Lower lobe of right lung (tissue), 2 donors: ENCODE measurements around the gene USP32. TPM values are rescaled to one million over a fixed set of nuclear protein-coding genes. Genes with fewer than 3 reads are reported as not detected.
"Not testable (repeated sequence)": the region's sequence is repeated elsewhere in the genome, so short reads cannot be mapped to it uniquely, and the experiment has no call there.

ENCODE experiments used
- ATAC-seq, 2 donors: fragments of 200-7000 bp; cut with Tn5 transposase; one replicate each; pipeline ENCODE4 v1.9.1; 2020 to 2022; ENCODE audit warnings: mild to moderate bottlenecking in 2 of 2, moderate library complexity in 2 of 2
- DNase-seq: peaks from one replicate; pipeline ENCODE4 v3.0.0-alpha.2; 2020
- H3K27ac ChIP-seq: fragments of 200-600 bp; one replicate; pipeline ENCODE4 v1.8.0; 2022
- H3K27me3 ChIP-seq: fragments of 200-600 bp; one replicate; pipeline ENCODE4 v1.8.0; 2022; ENCODE audit warnings: low read depth
- H3K36me3 ChIP-seq: fragments of 200-600 bp; one replicate; pipeline ENCODE4 v1.8.0; 2022; ENCODE audit warnings: mild to moderate bottlenecking
- H3K4me1 ChIP-seq: fragments of 200-600 bp; one replicate; pipeline ENCODE4 v1.8.0; 2022
- H3K4me3 ChIP-seq: fragments of 200-600 bp; one replicate; pipeline ENCODE4 v1.8.0; 2022; ENCODE audit warnings: mild to moderate bottlenecking
- H3K9me3 ChIP-seq: fragments of 200-600 bp; one replicate; pipeline ENCODE4 v1.8.0; 2022
- intact Hi-C: fragments of 100-400 bp; cut with DNase I; formaldehyde crosslinking; loops from one replicate; pipeline ENCODE4 v1.11.0; 2022
- total RNA-seq: library from RNA; stranded (reverse); fragmentation: NEBNext Ultra II Directional; extraction: Animal tissue kit (Norgen Biotek cat#: 25700); gene quantifications from one replicate; pipeline ENCODE4 v1.2.1, GENCODE V29; 2021
- TF ChIP-seq, protein P1 (sequence below): fragments of 200-600 bp; IDR thresholded peaks from one replicate; pipeline ENCODE4 v1.8.0; 2022; ENCODE audit warnings: antibody characterized with exemption, mild to moderate bottlenecking
- donor health status: DM: no; HTN: yes; CAD: no; lungs with severe emphysema.

USP32 gene
- total RNA-seq, 1 donor from 2014 or later = 68.9 TPM

DNA sequence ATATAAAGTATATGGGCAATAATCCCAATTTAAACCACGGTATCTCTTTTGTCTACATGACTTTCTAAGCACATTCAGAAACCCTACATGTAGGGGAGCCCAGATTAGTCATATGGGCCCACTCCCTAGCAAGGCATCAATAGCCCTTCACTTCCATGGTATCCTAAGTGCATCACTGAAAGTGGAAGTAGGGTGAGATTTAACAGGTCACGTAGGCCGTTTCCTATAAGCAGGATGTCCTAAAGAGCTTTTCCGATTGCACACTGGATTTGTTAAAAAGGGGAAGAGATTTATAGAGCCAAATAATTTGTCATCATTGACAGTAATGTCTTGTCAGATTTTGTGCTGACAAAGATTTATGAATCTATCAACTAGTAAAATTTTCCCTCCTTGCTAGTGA, 203.2 kb downstream of the USP32 start:
- Histone ChIP-seq H3K36me3 (peaks cover 91% of the 10 kb centered on the region), H3K27ac (no peak overlapping the region), H3K4me1 (peaks cover 5% of the 10 kb centered on the region), H3K27me3 (no peaks in the 10 kb centered on the region), H3K9me3 (no peaks in the 10 kb centered on the region), H3K4me3 (no peak overlapping the region)
- ATAC-seq (peak; percentile 40 to 64), DNase-seq (no peak)
- TF ChIP-seq, protein P1, sequence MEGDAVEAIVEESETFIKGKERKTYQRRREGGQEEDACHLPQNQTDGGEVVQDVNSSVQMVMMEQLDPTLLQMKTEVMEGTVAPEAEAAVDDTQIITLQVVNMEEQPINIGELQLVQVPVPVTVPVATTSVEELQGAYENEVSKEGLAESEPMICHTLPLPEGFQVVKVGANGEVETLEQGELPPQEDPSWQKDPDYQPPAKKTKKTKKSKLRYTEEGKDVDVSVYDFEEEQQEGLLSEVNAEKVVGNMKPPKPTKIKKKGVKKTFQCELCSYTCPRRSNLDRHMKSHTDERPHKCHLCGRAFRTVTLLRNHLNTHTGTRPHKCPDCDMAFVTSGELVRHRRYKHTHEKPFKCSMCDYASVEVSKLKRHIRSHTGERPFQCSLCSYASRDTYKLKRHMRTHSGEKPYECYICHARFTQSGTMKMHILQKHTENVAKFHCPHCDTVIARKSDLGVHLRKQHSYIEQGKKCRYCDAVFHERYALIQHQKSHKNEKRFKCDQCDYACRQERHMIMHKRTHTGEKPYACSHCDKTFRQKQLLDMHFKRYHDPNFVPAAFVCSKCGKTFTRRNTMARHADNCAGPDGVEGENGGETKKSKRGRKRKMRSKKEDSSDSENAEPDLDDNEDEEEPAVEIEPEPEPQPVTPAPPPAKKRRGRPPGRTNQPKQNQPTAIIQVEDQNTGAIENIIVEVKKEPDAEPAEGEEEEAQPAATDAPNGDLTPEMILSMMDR = no peak
- intact Hi-C loops = no loop called here

DNA sequence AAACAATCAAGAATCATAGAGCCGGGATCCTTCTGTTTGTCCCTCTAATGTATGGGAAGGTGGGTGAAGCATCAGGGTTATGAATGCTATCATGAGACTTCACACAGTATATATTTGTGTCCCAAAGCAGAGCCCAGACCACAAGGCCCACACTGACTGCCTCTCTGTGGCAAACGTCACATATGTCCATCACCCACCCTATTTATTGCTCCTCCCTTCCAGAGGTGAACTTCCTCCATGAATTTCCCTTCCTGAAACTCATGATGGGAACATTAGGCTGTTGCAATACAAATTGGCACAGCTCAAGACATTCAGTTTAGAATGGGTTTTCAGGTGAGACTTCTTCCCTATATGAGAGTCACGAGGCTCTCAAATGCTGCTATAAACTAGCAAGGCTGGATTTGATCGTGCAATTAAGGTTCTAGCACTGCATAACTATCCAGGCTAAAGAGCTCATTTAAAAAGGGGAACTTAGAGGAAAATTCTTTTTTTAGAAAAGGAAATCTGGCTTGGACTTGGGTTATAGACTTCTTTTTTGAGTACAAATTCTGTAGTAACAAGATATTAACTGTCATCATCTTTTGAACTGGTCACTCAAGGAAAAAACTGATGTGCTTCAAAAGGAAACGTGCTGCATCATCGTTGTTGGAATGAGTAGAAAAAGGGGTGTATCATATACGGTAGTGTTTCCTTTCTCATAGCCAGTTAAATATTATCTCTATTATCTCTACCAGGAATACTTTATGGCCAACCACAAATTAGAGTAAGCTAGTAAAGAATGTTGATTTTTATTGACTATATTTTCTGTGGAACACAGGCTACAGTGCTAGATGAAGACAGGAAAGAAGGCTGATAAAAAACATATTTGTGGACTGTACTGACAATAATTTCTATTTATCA, 204.8 kb downstream of the USP32 start:
- H3K4me1 ChIP-seq, H3K27me3 ChIP-seq, H3K27ac ChIP-seq, H3K9me3 ChIP-seq, DNase-seq, H3K4me3 ChIP-seq, intact Hi-C loops, ATAC-seq: not testable (repeated sequence)
- peaks cover 91% of the 10 kb centered on the region for H3K36me3 ChIP-seq

DNA sequence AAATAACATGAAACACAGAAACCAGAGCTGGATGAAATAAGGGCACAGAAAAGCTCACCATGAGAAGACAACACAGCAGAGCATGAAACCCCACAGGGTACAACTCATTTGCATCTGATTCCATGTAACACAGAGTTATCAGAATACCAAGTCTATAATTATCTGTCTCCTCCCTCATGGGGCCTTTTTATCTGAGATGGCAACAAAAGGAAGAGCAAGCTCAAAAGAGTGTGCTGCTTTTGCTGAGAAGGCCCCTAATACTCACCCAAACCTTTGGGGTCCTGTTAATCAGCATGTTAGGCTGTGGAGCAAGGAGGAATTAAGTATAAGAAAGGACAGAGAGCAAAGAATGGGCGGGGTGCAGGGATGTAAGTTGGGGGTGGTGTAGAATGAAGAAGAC, 205.6 kb downstream of the USP32 start:
- H3K27ac ChIP-seq, H3K4me3 ChIP-seq, H3K27me3 ChIP-seq, H3K4me1 ChIP-seq, H3K9me3 ChIP-seq, DNase-seq, intact Hi-C loops, ATAC-seq: not testable (repeated sequence)
- H3K36me3 ChIP-seq = peaks cover 91% of the 10 kb centered on the region

DNA sequence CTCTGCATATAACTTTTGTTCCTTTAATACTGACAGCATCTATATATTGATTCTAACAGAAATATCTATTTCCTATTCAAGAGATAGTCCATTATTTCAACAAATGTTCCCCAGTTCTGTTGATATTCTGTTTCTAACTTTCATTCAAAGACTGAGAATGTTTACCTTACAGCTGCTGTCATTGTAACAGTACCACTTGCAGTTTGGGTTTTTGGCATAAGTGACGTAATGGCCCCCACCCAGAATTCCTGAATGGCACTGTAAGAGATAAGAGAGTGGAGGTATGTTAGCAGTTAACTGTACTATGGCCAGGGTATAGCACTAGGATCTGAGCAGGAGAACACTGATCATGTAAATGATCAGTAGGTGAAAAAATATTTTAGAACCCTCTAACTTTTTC, 211.6 kb downstream of the USP32 start:
- H3K4me3 ChIP-seq, H3K4me1 ChIP-seq, H3K27me3 ChIP-seq, H3K27ac ChIP-seq, ATAC-seq, intact Hi-C loops, H3K9me3 ChIP-seq, DNase-seq: not testable (repeated sequence)
- H3K36me3 ChIP-seq = peaks cover 79% of the 10 kb centered on the region

DNA sequence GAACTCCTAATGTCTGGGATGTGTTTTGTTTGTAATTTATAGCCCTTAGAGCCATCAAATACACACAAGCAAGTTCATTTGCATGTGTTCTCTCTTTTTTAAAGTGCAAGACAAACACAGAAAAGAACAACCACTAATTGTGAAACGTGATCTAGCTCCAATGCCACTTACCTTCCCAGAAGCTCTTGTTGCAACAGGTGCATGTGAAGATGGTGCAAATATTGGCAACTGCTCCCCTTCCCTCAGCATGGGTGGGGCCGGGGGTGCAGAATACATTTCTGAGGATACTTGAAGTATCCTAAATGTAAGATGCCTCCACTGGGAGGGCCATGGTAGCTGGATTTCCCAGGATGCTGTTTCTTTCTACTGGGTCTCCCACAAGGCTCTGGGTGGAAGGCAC, 213.8 kb downstream of the USP32 start:
- H3K4me1 ChIP-seq, H3K27ac ChIP-seq, ATAC-seq, intact Hi-C loops, H3K27me3 ChIP-seq, H3K4me3 ChIP-seq, DNase-seq, H3K9me3 ChIP-seq: not testable (repeated sequence)
- peaks cover 60% of the 10 kb centered on the region for H3K36me3 ChIP-seq

DNA sequence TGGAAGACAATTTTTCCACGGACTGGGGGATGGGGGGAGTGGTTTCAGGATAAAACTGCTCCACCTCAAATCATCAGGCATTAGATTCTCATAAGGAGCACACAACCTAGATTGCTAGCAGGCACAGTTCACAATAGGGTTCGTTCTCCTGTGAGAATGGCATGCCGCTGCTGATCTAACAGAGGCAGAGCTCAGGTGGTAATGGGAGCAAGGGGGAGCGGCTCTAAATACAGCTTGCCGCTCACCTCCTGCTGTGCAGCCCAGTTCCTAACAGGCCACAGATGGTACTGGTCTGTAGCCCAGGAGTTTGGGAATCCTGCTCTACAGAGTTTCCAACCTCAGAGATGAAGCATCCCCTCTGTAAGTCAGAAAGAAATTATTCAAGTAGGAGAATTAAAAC, 215.2 kb downstream of the USP32 start:
- H3K9me3 ChIP-seq, H3K4me1 ChIP-seq, H3K27me3 ChIP-seq, H3K27ac ChIP-seq, ATAC-seq, DNase-seq, H3K4me3 ChIP-seq, intact Hi-C loops: not testable (repeated sequence)
- H3K36me3 ChIP-seq = peaks cover 46% of the 10 kb centered on the region

DNA sequence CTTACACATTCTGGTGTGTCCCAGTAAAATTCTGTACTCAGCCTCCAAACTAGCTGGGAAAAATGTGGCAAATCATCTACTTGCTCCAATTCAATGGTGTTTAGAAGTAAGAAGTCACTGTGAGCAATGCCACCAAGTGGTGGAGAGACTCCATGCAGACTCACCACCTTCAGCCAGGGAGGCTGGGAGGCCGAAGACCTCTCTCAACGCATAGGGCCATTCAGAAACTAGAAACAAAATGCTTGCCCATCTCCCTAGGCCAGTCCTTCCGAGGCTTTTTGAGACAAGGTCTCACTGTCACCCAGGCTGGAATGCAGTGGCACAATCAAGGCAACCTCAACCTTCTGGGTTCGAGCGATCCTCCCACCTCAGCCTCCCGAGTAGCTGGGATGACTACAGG, 217.2 kb downstream of the USP32 start:
- TF ChIP-seq, protein P1 = peak; percentile 44
- ATAC-seq, intact Hi-C loops: not testable (repeated sequence)

DNA sequence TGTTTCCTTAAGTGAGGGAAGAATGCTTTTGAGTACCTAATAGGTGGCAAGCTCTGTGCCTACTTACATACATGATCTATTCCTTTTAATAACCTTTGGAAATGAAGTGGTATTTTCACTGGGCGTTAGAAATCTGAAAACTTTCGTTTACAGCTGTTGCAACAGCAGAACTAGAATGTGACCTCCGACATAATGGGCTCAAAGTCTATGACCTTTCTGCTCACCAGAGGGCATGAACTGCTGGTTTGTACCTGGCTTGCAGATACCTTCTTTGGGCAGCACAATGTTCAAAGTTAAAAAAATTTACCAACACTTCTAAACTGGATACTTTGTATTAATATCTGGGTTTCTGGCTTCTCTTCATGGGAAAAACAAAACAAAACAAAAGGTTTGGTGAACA, 217.9 kb downstream of the USP32 start:
- Histone ChIP-seq H3K36me3 (peaks cover 18% of the 10 kb centered on the region), H3K9me3 (no peaks in the 10 kb centered on the region), H3K27me3 (no peaks in the 10 kb centered on the region), H3K4me1 (peaks cover 30% of the 10 kb centered on the region), H3K4me3 (no peak overlapping the region), H3K27ac (no peak overlapping the region)
- TF ChIP-seq, protein P1 = no peak
- intact Hi-C loops = no loop called here
- no peak for ATAC-seq
- DNase-seq = no peak

More for the DNA sequence above, 217.2 kb downstream of the USP32 start:
- Histone ChIP-seq H3K4me1 (peaks cover 23% of the 10 kb centered on the region), H3K36me3 (peaks cover 26% of the 10 kb centered on the region)
- not testable (repeated sequence) for H3K27ac ChIP-seq, H3K27me3 ChIP-seq, DNase-seq, H3K4me3 ChIP-seq, H3K9me3 ChIP-seq
